Left lung (tissue), 10 donors: Measurements from ENCODE around the gene HHIP. TPM values are rescaled to one million over a fixed set of nuclear protein-coding genes. Genes with fewer than 3 reads are reported as not detected.

Source experiments
- ATAC-seq: fragments of 200-7000 bp; cut with Tn5 transposase; one replicate; pipeline ENCODE4 v1.9.1; 2020; ENCODE audit warnings: moderate library complexity
- DNase-seq, 4 donors: peaks; one replicate each; pipeline ENCODE4 v3.0.0-alpha.2; 2013 to 2020
- H3K27ac ChIP-seq, 2 donors: fragments of 200-600 bp; sonication (generic) in 1 of 2; one replicate each; pipeline versions ENCODE4 v1.5.0 to v1.8.0; 2020 to 2021
- H3K27me3 ChIP-seq, 2 donors: fragments of 200-600 bp; sonication (generic) in 1 of 2; one replicate each; pipeline versions ENCODE4 v1.5.0 to v1.8.0; 2020 to 2021
- H3K36me3 ChIP-seq, 2 donors: fragments of 200-600 bp; sonication (generic) in 1 of 2; one replicate each; pipeline versions ENCODE4 v1.5.0 to v1.8.0; 2020 to 2021
- H3K4me1 ChIP-seq, 2 donors: fragments of 200-600 bp; one replicate each; pipeline ENCODE4 v1.8.0; 2021
- H3K4me3 ChIP-seq, 2 donors: fragments of 200-600 bp; sonication (generic) in 1 of 2; one replicate each; pipeline versions ENCODE4 v1.5.0 to v1.8.0; 2020 to 2021; ENCODE audit warnings: mild to moderate bottlenecking in 1 of 2
- H3K9me3 ChIP-seq, 2 donors: fragments of 200-600 bp; sonication (generic) in 1 of 2; one replicate each; pipeline versions ENCODE4 v1.5.0 to v1.8.0; 2020 to 2021
- CTCF ChIP-seq, 2 donors: fragments of 200-600 bp; sonication (generic) in 1 of 2; IDR thresholded peaks; one replicate each; pipeline versions ENCODE4 v1.5.0 to v1.8.0; 2021; ENCODE audit warnings: antibody characterized with exemption in 2 of 2
- intact Hi-C, 2 donors: fragments of 100-400 bp; cut with DNase I; formaldehyde crosslinking; loops; one replicate each; pipeline versions ENCODE4 v1.11.2 to v1.14.2; 2022
- polyA plus RNA-seq, 6 donors: library from polyadenylated mRNA; unstranded; fragments of 120-200 nt; gene quantifications; one replicate each; pipeline ENCODE4 v1.2.1, GENCODE V29; 2013; ENCODE audit not compliant: insufficient read length in 6 of 6
- total RNA-seq, 2 donors: library from RNA; stranded (reverse); fragmentation: NEBNext Ultra II Directional; extraction: Animal tissue kit (Norgen Biotek cat#: 25700); gene quantifications; one replicate each; pipeline ENCODE4 v1.2.1, GENCODE V29; 2021
- donor health status: DM: no; HTN: yes; CAD: no.
- donor health status: DM: no; HTN: no; CAD: no.

HHIP gene
- total and polyA plus RNA-seq, 8 donors: 17.1 to 59.8 (median 44.0) TPM

GRCh38 chr4:144686921-144687320 is 41.0 kb downstream of the HHIP start:
- H3K4me3 ChIP-seq: no peak overlapping the region
- no peak for TF ChIP-seq CTCF (IDR thresholded peaks at IDR 0.05)
- ATAC-seq (no peak), DNase-seq (no peak)
- H3K27ac ChIP-seq: no peak overlapping the region
- intact Hi-C loops: no loop called here
- no peaks in the 10 kb centered on the region for H3K36me3 ChIP-seq
- H3K27me3 ChIP-seq: no peaks in the 10 kb centered on the region
- H3K4me1 ChIP-seq: no peaks in the 10 kb centered on the region
- H3K9me3 ChIP-seq: no peaks in the 10 kb centered on the region

- Histone ChIP-seq H3K4me3 (no peak overlapping the region), H3K4me1 (no peaks in the 10 kb centered on the region), H3K9me3 (no peaks in the 10 kb centered on the region), H3K27me3 (no peaks in the 10 kb centered on the region), H3K36me3 (no peaks in the 10 kb centered on the region), H3K27ac (no peak overlapping the region)
- ATAC-seq: no peak
- TF ChIP-seq CTCF (IDR thresholded peaks at IDR 0.05): no peak
- no peak for DNase-seq
- intact Hi-C loops: no loop called here
Observed at GRCh38 chr4:144687466-144687865, 41.5 kb downstream of the HHIP start.

GRCh38 chr4:144688035-144688569 is 42.1 kb downstream of the HHIP start:
- no peaks in the 10 kb centered on the region for H3K4me1 ChIP-seq
- TF ChIP-seq CTCF (IDR thresholded peaks at IDR 0.05): no peak
- H3K27ac ChIP-seq: no peak overlapping the region
- no peak for DNase-seq
- intact Hi-C loops: no loop called here
- no peak for ATAC-seq
- H3K36me3 ChIP-seq: no peaks in the 10 kb centered on the region
- H3K27me3 ChIP-seq: no peaks in the 10 kb centered on the region
- no peak overlapping the region for H3K4me3 ChIP-seq
- no peaks in the 10 kb centered on the region for H3K9me3 ChIP-seq

- DNase-seq (no peak), ATAC-seq (no peak)
- Histone ChIP-seq H3K27me3 (no peaks in the 10 kb centered on the region), H3K4me1 (no peaks in the 10 kb centered on the region), H3K9me3 (no peaks in the 10 kb centered on the region), H3K4me3 (no peak overlapping the region), H3K36me3 (no peaks in the 10 kb centered on the region), H3K27ac (no peak overlapping the region)
- no peak for TF ChIP-seq CTCF (IDR thresholded peaks at IDR 0.05)
- intact Hi-C loops: no loop called here
Observed at GRCh38 chr4:144689125-144689524, 43.2 kb downstream of the HHIP start.

DNA sequence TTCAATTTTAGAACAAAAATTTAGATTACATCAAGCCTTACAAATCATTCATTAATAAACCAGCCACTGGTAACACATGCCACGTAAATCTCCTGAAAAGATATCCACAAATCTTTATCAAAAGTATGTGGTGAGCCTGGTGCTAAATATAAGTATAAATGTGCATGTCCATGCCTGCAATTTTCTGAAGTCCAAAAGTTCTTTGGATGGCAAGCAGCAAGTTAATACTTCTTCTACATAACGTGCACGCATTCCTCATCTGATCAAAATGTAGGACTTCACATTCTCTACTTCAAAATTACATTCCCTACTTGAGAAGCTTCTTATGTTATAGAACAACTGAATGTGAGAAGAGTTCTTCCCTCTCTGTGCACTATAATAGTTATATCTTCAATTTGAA is 49.8 kb downstream of the HHIP start:
- no peak for TF ChIP-seq CTCF (IDR thresholded peaks at IDR 0.05)
- intact Hi-C loops: no loop called here

More for the DNA sequence above, 49.8 kb downstream of the HHIP start:
- H3K9me3 ChIP-seq: no peaks in the 10 kb centered on the region
- H3K4me3 ChIP-seq: no peak overlapping the region
- H3K27ac ChIP-seq: no peak overlapping the region
- ATAC-seq (no peak), DNase-seq (no peak)
- H3K36me3 ChIP-seq: no peaks in the 10 kb centered on the region
- H3K4me1 ChIP-seq: no peaks in the 10 kb centered on the region
- H3K27me3 ChIP-seq: no peaks in the 10 kb centered on the region
